ENCODE results near the gene DTNA.
A peak's percentile ranks its signal among the peaks of the same experiment; 100 is the strongest.

DTNA gene

DNA sequence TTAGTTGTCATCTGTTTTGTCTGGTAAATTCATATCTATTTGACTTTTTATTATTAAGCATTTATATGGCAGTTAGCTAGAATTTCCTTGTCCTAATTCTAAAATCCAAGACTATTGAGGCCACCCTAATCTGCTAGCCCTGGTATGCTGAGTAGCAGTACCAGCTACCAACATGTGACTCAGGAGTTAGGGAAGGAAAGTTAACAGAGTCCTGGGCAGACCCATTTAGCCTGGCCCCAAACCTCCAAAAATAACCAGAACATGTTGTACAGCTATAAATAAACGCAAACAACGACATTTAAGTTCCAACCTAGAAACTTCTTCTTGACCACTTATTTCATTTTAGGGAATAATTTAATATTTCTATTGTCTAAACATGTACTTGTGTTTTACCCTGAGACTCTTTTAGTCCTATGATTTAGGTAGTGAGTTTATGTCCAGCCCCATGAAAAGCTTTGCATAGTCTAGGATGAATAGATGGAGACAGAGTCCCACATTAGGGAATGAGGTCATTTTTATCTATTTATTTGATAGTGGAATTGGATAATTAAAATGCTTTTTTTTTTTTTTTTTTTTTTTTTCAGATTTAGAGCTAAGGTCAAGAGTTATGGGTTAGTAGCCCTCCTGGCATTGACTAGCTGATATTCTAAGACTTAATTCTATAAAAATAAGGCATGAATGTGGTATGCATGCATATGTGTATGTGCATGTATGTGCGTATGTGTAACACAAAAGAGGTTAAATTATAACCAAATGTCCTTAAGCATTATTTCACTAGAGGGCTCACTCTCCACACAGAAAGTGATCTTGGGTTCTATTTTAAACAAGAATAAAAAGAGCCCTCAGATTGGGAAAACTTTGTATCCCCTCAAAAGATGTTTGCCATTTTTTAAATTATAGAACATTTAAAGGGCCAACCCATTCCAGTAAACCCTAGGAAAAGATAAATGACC lies 171.1 kb downstream of the DTNA start:
- TF ChIP-seq, protein P1, sequence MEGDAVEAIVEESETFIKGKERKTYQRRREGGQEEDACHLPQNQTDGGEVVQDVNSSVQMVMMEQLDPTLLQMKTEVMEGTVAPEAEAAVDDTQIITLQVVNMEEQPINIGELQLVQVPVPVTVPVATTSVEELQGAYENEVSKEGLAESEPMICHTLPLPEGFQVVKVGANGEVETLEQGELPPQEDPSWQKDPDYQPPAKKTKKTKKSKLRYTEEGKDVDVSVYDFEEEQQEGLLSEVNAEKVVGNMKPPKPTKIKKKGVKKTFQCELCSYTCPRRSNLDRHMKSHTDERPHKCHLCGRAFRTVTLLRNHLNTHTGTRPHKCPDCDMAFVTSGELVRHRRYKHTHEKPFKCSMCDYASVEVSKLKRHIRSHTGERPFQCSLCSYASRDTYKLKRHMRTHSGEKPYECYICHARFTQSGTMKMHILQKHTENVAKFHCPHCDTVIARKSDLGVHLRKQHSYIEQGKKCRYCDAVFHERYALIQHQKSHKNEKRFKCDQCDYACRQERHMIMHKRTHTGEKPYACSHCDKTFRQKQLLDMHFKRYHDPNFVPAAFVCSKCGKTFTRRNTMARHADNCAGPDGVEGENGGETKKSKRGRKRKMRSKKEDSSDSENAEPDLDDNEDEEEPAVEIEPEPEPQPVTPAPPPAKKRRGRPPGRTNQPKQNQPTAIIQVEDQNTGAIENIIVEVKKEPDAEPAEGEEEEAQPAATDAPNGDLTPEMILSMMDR (IDR thresholded peaks at IDR 0.05; ENCODE audit: borderline replicate concordance, extremely low read depth, low read length, poor library complexity, severe bottlenecking), result peak; percentile 20
- TF ChIP-seq EZH2 (IDR thresholded peaks at IDR 0.05; ENCODE audit: borderline replicate concordance, low read depth, low read length, severe bottlenecking), result no peak
- no peak overlapping the region for H3K27ac ChIP-seq (ENCODE audit: low read length)
- H4K20me1 ChIP-seq (ENCODE audit: insufficient read depth, low read length), result no peaks in the 10 kb centered on the region
- ATAC-seq (ENCODE audit: insufficient read depth, low read depth) (no peak), DNase-seq (no peak)
- H3K36me3 ChIP-seq (ENCODE audit: insufficient read depth, low read length), result no peaks in the 10 kb centered on the region
- no peaks in the 10 kb centered on the region for H3K4me1 ChIP-seq (ENCODE audit: insufficient read depth, low read length)
- H3K27me3 ChIP-seq (ENCODE audit: insufficient read depth, low read length, poor library complexity), result no peaks in the 10 kb centered on the region
- H3K9me3 ChIP-seq (ENCODE audit: insufficient read depth, low read length, severe bottlenecking), result no peaks in the 10 kb centered on the region
- no peak overlapping the region for H3K4me3 ChIP-seq (ENCODE audit: low read depth in 1 of 2, low read length in 2 of 2)
- no peak overlapping the region for H2AFZ ChIP-seq (ENCODE audit: low read depth, low read length)
- no peak overlapping the region for H3K9ac ChIP-seq (ENCODE audit: low read depth, low read length)
- no peaks in the 10 kb centered on the region for H3K79me2 ChIP-seq (ENCODE audit: insufficient read depth, low read length)
- H3K4me2 ChIP-seq (ENCODE audit: insufficient read depth, low read length), result no peak overlapping the region

DNA sequence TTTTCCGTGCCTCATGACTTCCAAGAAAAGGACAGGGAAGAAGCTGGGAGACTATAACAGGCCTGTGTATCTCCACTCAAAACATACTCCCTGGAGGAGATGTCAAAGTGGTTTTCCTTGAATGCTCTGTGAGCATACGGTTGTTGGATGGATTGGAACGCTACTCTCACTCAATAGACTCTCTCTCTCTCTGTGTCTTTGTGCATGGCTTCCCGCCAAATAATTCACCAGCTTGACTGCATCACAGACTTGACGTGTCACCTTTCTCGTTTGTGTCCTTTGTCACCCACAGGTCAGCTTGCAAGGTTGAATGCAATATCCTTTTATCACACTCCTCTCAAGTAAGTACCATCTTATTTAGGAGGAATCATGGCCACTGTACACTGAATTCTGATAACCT lies 174.3 kb downstream of the DTNA start:
- Histone ChIP-seq H3K27ac (ENCODE audit: low read length) (no peak overlapping the region), H3K4me1 (ENCODE audit: insufficient read depth, low read length) (no peaks in the 10 kb centered on the region), H4K20me1 (ENCODE audit: insufficient read depth, low read length) (no peaks in the 10 kb centered on the region), H3K27me3 (ENCODE audit: insufficient read depth, low read length, poor library complexity) (no peaks in the 10 kb centered on the region), H3K9ac (ENCODE audit: low read depth, low read length) (no peak overlapping the region), H3K9me3 (ENCODE audit: insufficient read depth, low read length, severe bottlenecking) (no peaks in the 10 kb centered on the region), H3K4me2 (ENCODE audit: insufficient read depth, low read length) (no peak overlapping the region), H3K4me3 (ENCODE audit: low read depth in 1 of 2, low read length in 2 of 2) (no peak overlapping the region), H3K79me2 (ENCODE audit: insufficient read depth, low read length) (no peaks in the 10 kb centered on the region), H2AFZ (ENCODE audit: low read depth, low read length) (no peak overlapping the region), H3K36me3 (ENCODE audit: insufficient read depth, low read length) (no peaks in the 10 kb centered on the region)
- TF ChIP-seq EZH2 (IDR thresholded peaks at IDR 0.05; ENCODE audit: borderline replicate concordance, low read depth, low read length, severe bottlenecking), result no peak
- no peak for DNase-seq
- no peak for ATAC-seq (ENCODE audit: insufficient read depth, low read depth)

- H3K9me3 ChIP-seq (ENCODE audit: insufficient read depth, low read length, severe bottlenecking), result no peaks in the 10 kb centered on the region
- no peak overlapping the region for H3K4me2 ChIP-seq (ENCODE audit: insufficient read depth, low read length)
- H3K4me3 ChIP-seq (ENCODE audit: low read depth in 1 of 2, low read length in 2 of 2), result no peak overlapping the region
- no peak overlapping the region for H2AFZ ChIP-seq (ENCODE audit: low read depth, low read length)
- DNase-seq, result no peak
- no peaks in the 10 kb centered on the region for H3K79me2 ChIP-seq (ENCODE audit: insufficient read depth, low read length)
- TF ChIP-seq, protein P1 (IDR thresholded peaks at IDR 0.05; ENCODE audit: borderline replicate concordance, extremely low read depth, low read length, poor library complexity, severe bottlenecking), result no peak
- no peak for TF ChIP-seq EZH2 (IDR thresholded peaks at IDR 0.05; ENCODE audit: borderline replicate concordance, low read depth, low read length, severe bottlenecking)
- H4K20me1 ChIP-seq (ENCODE audit: insufficient read depth, low read length), result no peaks in the 10 kb centered on the region
- H3K27me3 ChIP-seq (ENCODE audit: insufficient read depth, low read length, poor library complexity), result no peaks in the 10 kb centered on the region
- H3K4me1 ChIP-seq (ENCODE audit: insufficient read depth, low read length), result no peaks in the 10 kb centered on the region
- H3K9ac ChIP-seq (ENCODE audit: low read depth, low read length), result no peak overlapping the region
- ATAC-seq (ENCODE audit: insufficient read depth, low read depth), result no peak
- no peaks in the 10 kb centered on the region for H3K36me3 ChIP-seq (ENCODE audit: insufficient read depth, low read length)
- H3K27ac ChIP-seq (ENCODE audit: low read length), result no peak overlapping the region
Observed at GRCh38 chr18:34886177-34886576, 176.1 kb downstream of the DTNA start.

GRCh38 chr18:34887881-34888580 lies 177.9 kb downstream of the DTNA start:
- Histone ChIP-seq H3K27me3 (ENCODE audit: insufficient read depth, low read length, poor library complexity) (no peaks in the 10 kb centered on the region), H3K4me2 (ENCODE audit: insufficient read depth, low read length) (no peak overlapping the region)

More at GRCh38 chr18:34887881-34888580, 177.9 kb downstream of the DTNA start:
- Histone ChIP-seq H3K27ac (ENCODE audit: low read length) (no peak overlapping the region), H2AFZ (ENCODE audit: low read depth, low read length) (no peak overlapping the region), H3K9ac (ENCODE audit: low read depth, low read length) (no peak overlapping the region), H3K36me3 (ENCODE audit: insufficient read depth, low read length) (no peaks in the 10 kb centered on the region), H3K9me3 (ENCODE audit: insufficient read depth, low read length, severe bottlenecking) (no peaks in the 10 kb centered on the region), H3K79me2 (ENCODE audit: insufficient read depth, low read length) (no peaks in the 10 kb centered on the region), H3K4me3 (ENCODE audit: low read depth in 1 of 2, low read length in 2 of 2) (no peak overlapping the region), H3K4me1 (ENCODE audit: insufficient read depth, low read length) (no peaks in the 10 kb centered on the region), H4K20me1 (ENCODE audit: insufficient read depth, low read length) (no peaks in the 10 kb centered on the region)
- TF ChIP-seq, protein P1 (IDR thresholded peaks at IDR 0.05; ENCODE audit: borderline replicate concordance, extremely low read depth, low read length, poor library complexity, severe bottlenecking), result no peak
- no peak for TF ChIP-seq EZH2 (IDR thresholded peaks at IDR 0.05; ENCODE audit: borderline replicate concordance, low read depth, low read length, severe bottlenecking)
- ATAC-seq (ENCODE audit: insufficient read depth, low read depth), result no peak
- no peak for DNase-seq

Measured in DND-41 (cell line).